ENCODE measurements around the gene L3MBTL3. TPM values are rescaled to one million over a fixed set of nuclear protein-coding genes. Genes with fewer than 3 reads are reported as not detected.
A peak's percentile ranks its signal among the peaks of the same experiment; 100 is the strongest.

L3MBTL3 gene
- total and polyA plus RNA-seq, 7 donors = 1.00 to 3.2 (median 2.0) TPM

- Histone ChIP-seq H3K4me3 (no peak overlapping the region), H3K27ac (no peak overlapping the region), H3K36me3 (ENCODE audit: insufficient read depth in 1 of 2, low read depth in 1 of 2) (no peaks in the 10 kb centered on the region), H3K4me1 (no peaks in the 10 kb centered on the region), H3K9me3 (no peaks in the 10 kb centered on the region), H3K27me3 (ENCODE audit: insufficient read depth in 3 of 3, low read length in 2 of 3) (no peaks in the 10 kb centered on the region)
- intact Hi-C loops (cut with DNase I) = no loop called here
- ATAC-seq = no peak
- no peak for TF ChIP-seq CTCF (IDR thresholded peaks at IDR 0.05)
- WGBS, 3 donors = 86 to 89% (median 89%) methylated on average over 6 of the region's 6 CpGs
- no peak for DNase-seq
Observed at GRCh38 chr6:130029163-130029562, 10.8 kb downstream of the L3MBTL3 start.

- H3K27ac ChIP-seq = no peak overlapping the region
- no peaks in the 10 kb centered on the region for H3K27me3 ChIP-seq (ENCODE audit: insufficient read depth in 3 of 3, low read length in 2 of 3)
- TF ChIP-seq CTCF (IDR thresholded peaks at IDR 0.05) = no peak
- no peaks in the 10 kb centered on the region for H3K9me3 ChIP-seq
- DNase-seq (no peak), ATAC-seq (no peak)
- H3K4me1 ChIP-seq = no peaks in the 10 kb centered on the region
- intact Hi-C loops (cut with DNase I) = no loop called here
- no peaks in the 10 kb centered on the region for H3K36me3 ChIP-seq (ENCODE audit: insufficient read depth in 1 of 2, low read depth in 1 of 2)
- H3K4me3 ChIP-seq = no peak overlapping the region
- WGBS, 3 donors = 92 to 93% (median 92%) methylated on average over 9 of the region's 9 CpGs
Observed at GRCh38 chr6:130032758-130033340, 14.5 kb downstream of the L3MBTL3 start.

GRCh38 chr6:130033949-130034348, 15.6 kb downstream of the L3MBTL3 start:
- H3K27ac ChIP-seq = no peak overlapping the region
- H3K9me3 ChIP-seq = no peaks in the 10 kb centered on the region
- ATAC-seq (no peak), DNase-seq (no peak)
- intact Hi-C loops (cut with DNase I) = no loop called here
- H3K27me3 ChIP-seq (ENCODE audit: insufficient read depth in 3 of 3, low read length in 2 of 3) = no peaks in the 10 kb centered on the region
- H3K4me3 ChIP-seq = no peak overlapping the region
- H3K4me1 ChIP-seq = no peaks in the 10 kb centered on the region
- WGBS, 3 donors = 90 to 96% (median 95%) methylated on average over 5 of the region's 5 CpGs
- no peak for TF ChIP-seq CTCF (IDR thresholded peaks at IDR 0.05)
- H3K36me3 ChIP-seq (ENCODE audit: insufficient read depth in 1 of 2, low read depth in 1 of 2) = no peaks in the 10 kb centered on the region

- WGBS, 3 donors = 80 to 85% (median 83%) methylated on average over 11 of the region's 11 CpGs
- DNase-seq = no peak
- peak in 2 of 4 donors; percentile 47 to 49 for ATAC-seq
- Histone ChIP-seq H3K4me3 (no peak overlapping the region), H3K27ac (no peak overlapping the region), H3K9me3 (no peaks in the 10 kb centered on the region), H3K27me3 (ENCODE audit: insufficient read depth in 3 of 3, low read length in 2 of 3) (no peaks in the 10 kb centered on the region), H3K4me1 (no peaks in the 10 kb centered on the region), H3K36me3 (ENCODE audit: insufficient read depth in 1 of 2, low read depth in 1 of 2) (no peaks in the 10 kb centered on the region)
- intact Hi-C loops (cut with DNase I) = no loop called here
- TF ChIP-seq CTCF (IDR thresholded peaks at IDR 0.05) = no peak
Observed at GRCh38 chr6:130034378-130035146, 16.2 kb downstream of the L3MBTL3 start.

All from psoas muscle (tissue), 8 donors.